Measurements from ENCODE around the gene ZNF285. TPM values are rescaled to one million over a fixed set of nuclear protein-coding genes. Genes with fewer than 3 reads are reported as not detected.

Gene ZNF285
- total RNA-seq, 2 experiments from 2014 or later: 0.16 to 0.22 TPM

DNA sequence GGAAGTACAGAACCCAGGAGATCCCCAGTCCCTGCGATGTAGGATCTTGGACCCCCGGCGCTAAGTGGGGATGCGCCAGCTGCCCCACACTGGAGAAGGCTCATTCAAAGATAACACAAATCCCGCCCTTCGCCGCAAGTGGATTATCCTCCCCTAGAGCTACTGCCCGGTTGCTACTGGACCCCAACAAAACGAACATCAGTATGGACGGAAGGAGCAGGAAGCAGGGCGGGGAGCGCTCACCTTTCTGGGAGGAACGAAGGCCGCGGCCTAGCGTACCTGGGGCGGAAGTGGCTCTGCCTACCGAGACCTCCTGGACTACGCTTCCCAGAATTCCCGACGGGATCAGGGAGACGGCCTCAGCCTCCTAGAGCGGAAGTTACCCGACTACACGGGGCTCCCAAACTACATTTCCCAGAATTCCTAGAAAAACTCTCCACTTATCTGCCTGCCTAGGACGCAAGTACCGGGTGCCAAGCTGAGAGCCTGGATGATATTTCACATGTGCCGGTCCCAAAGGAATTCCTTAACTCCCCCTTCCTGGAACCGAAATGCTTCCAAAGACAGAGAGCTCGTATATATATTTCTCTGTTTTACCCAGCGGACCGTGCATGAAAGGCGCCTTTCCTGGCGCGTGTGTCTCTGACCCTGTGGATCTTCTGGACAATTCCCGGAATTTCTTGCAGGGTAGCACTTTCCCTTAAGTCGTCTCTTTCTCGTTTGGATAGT is 44.9 kb downstream of the ZNF285 start, which contains the start of gene ZNF112:
ZNF112 (minus strand) TSS at position 298 of the 729 bp plus-strand sequence. CDS start 16,141 bp downstream, outside the sequence.
- POLR2A ChIA-PET: no interaction called here
- H3K27ac ChIP-seq (ENCODE audit: low read depth in 1 of 2, low read length in 2 of 2): no peak within 1 kb of the TSS
- no peaks in the 10 kb centered on the region for H3K27me3 ChIP-seq (ENCODE audit: control insufficient read depth in 1 of 2, insufficient read depth in 2 of 2, low read length in 2 of 2)
- Mint-ChIP-seq H3K4me3 (peak within 1 kb of the TSS; percentile 64), H3K4me1 (ENCODE audit: low read depth) (peaks cover 5% of the 10 kb centered on the region), H3K36me3 (ENCODE audit: low read depth) (peaks cover 21% of the 10 kb centered on the region), H3K27me3 (peaks cover 6% of the 10 kb centered on the region), H3K9me3 (peaks cover 31% of the 10 kb centered on the region), H3K27ac (no peak within 1 kb of the TSS)
- CTCF ChIA-PET: interaction anchor here (0.6 kb wide), 1 partner anchor 173 kb away, joined by 3 read pairs; no protein-coding TSS in a partner anchor
- TF ChIP-seq, protein P1, sequence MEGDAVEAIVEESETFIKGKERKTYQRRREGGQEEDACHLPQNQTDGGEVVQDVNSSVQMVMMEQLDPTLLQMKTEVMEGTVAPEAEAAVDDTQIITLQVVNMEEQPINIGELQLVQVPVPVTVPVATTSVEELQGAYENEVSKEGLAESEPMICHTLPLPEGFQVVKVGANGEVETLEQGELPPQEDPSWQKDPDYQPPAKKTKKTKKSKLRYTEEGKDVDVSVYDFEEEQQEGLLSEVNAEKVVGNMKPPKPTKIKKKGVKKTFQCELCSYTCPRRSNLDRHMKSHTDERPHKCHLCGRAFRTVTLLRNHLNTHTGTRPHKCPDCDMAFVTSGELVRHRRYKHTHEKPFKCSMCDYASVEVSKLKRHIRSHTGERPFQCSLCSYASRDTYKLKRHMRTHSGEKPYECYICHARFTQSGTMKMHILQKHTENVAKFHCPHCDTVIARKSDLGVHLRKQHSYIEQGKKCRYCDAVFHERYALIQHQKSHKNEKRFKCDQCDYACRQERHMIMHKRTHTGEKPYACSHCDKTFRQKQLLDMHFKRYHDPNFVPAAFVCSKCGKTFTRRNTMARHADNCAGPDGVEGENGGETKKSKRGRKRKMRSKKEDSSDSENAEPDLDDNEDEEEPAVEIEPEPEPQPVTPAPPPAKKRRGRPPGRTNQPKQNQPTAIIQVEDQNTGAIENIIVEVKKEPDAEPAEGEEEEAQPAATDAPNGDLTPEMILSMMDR (IDR thresholded peaks at IDR 0.05): no peak
- peak in 4 of 14 experiments; percentile 5 to 40 (median 11) for DNase-seq
- intact Hi-C loops (cut with DNase I, micrococcal nuclease): no loop called here
- no peaks in the 10 kb centered on the region for H3K36me3 ChIP-seq (ENCODE audit: insufficient read depth, low read length)
- peaks cover 13 to 19% of the 10 kb centered on the region in 2 experiments for H3K9me3 ChIP-seq (ENCODE audit: control insufficient read depth in 1 of 2, insufficient read depth in 1 of 2, low read length in 2 of 2)
- peak within 1 kb of the TSS; percentile 39 for H3K4me3 ChIP-seq (ENCODE audit: low read length)
- ATAC-seq (ENCODE audit: poor library complexity): no peak
- peaks cover 6% of the 10 kb centered on the region for H3K4me1 ChIP-seq (ENCODE audit: insufficient read depth, low read length)

DNA sequence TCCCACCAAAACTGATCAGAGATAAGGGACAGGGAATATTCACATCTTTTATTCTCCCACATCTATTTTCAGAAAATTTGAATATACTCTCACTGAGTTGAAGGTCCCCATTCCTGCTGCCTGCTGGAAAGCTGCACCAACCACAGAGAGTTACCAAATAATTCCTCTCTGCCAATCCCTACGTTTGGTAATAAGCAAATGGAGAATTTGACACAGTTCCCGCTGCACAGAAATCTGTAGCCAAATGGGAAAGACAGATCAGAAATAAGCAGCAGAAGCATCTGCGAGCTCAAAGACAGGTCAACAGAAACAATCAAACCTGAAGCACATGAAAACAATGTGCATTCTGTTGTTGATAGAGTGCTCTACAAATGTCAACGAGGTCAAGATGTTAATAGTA is 54.9 kb downstream of the ZNF285 start:
- Histone ChIP-seq H3K27ac (ENCODE audit: low read depth in 1 of 2, low read length in 2 of 2) (no peak overlapping the region), H3K4me3 (ENCODE audit: low read length) (no peak overlapping the region), H3K9me3 (ENCODE audit: control insufficient read depth in 1 of 2, insufficient read depth in 1 of 2, low read length in 2 of 2) (peaks cover 15 to 33% of the 10 kb centered on the region in 2 experiments), H3K27me3 (ENCODE audit: control insufficient read depth in 1 of 2, insufficient read depth in 2 of 2, low read length in 2 of 2) (no peaks in the 10 kb centered on the region), H3K36me3 (ENCODE audit: insufficient read depth, low read length) (no peaks in the 10 kb centered on the region), H3K4me1 (ENCODE audit: insufficient read depth, low read length) (no peaks in the 10 kb centered on the region)
- DNase-seq (no peak), ATAC-seq (ENCODE audit: poor library complexity) (no peak)
- TF ChIP-seq, protein P1 (IDR thresholded peaks at IDR 0.05): no peak
- H3K27me3 Mint-ChIP-seq: no peaks in the 10 kb centered on the region
- CTCF ChIA-PET: no interaction called here
- POLR2A ChIA-PET: no interaction called here
- no peaks in the 10 kb centered on the region for H3K4me1 Mint-ChIP-seq (ENCODE audit: low read depth)
- intact Hi-C loops (cut with DNase I, micrococcal nuclease): no loop called here
- H3K27ac Mint-ChIP-seq: no peak overlapping the region
- peaks cover 29% of the 10 kb centered on the region for H3K36me3 Mint-ChIP-seq (ENCODE audit: low read depth)
- no peak overlapping the region for H3K4me3 Mint-ChIP-seq
- H3K9me3 Mint-ChIP-seq: peaks cover 26% of the 10 kb centered on the region

DNA sequence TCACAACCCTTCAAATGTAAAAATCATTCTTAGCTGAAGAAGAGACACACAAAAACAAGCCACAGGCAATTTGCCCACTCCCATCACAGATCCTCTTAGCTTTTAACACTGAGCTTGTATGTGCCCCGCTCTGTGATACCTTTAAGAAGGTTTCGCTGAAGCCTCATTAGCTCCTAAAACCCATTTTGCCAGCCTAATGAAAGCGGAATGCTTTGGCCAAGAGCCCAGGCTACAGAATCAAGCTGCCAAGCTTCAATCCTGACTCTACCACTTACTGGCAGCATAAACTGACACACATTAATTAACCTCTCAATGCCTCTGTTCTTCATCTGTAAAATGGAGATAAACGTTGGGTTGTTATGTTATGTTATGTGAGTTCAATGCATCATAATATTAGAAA is 55.4 kb downstream of the ZNF285 start:
- Mint-ChIP-seq H3K27ac (no peak overlapping the region), H3K4me1 (ENCODE audit: low read depth) (no peaks in the 10 kb centered on the region), H3K36me3 (ENCODE audit: low read depth) (peaks cover 26% of the 10 kb centered on the region), H3K4me3 (no peak overlapping the region), H3K9me3 (peaks cover 24% of the 10 kb centered on the region), H3K27me3 (no peaks in the 10 kb centered on the region)
- Histone ChIP-seq H3K27ac (ENCODE audit: low read depth in 1 of 2, low read length in 2 of 2) (no peak overlapping the region), H3K9me3 (ENCODE audit: control insufficient read depth in 1 of 2, insufficient read depth in 1 of 2, low read length in 2 of 2) (peaks cover 16 to 33% of the 10 kb centered on the region in 2 experiments), H3K4me3 (ENCODE audit: low read length) (no peak overlapping the region), H3K36me3 (ENCODE audit: insufficient read depth, low read length) (no peaks in the 10 kb centered on the region), H3K27me3 (ENCODE audit: control insufficient read depth in 1 of 2, insufficient read depth in 2 of 2, low read length in 2 of 2) (no peaks in the 10 kb centered on the region), H3K4me1 (ENCODE audit: insufficient read depth, low read length) (no peaks in the 10 kb centered on the region)
- ChIA-PET POLR2A (no interaction called here), CTCF (no interaction called here)
- TF ChIP-seq, protein P1 (IDR thresholded peaks at IDR 0.05): no peak
- ATAC-seq (ENCODE audit: poor library complexity): no peak
- intact Hi-C loops (cut with DNase I, micrococcal nuclease): no loop called here
- no peak for DNase-seq

All from CD4-positive, alpha-beta T cell (primary cell).